ENCODE measurements around the gene DDX24. TPM values are rescaled to one million over a fixed set of nuclear protein-coding genes. Genes with fewer than 3 reads are reported as not detected.
A peak's percentile ranks its signal among the peaks of the same experiment; 100 is the strongest.

DDX24 gene
- total and polyA plus RNA-seq, 9 of the 15 experiments (the other 6 are each of a cell fraction or from before 2014, with no cell fraction given): 82.4 to 175 (median 122) TPM

DNA sequence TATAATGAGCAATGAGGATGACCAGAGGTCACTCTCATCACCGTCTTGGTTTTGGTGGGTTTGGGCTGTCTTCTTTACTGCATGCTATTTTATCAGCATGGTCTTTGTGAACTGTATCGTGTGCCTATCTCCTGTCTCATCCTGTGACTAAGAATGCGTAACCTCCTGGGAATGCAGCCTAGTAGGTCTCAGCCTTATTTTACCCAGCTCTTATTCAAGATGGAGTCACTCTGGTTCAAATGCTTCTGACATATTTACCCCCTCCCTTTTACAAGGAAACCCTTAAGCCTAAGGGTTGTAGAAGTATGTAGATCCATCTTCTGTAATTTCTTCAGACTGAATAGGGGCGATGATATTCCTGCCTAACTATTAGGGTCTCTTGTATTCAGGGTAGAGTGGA is 8.5 kb upstream of the DDX24 start (continued):
- TF ChIP-seq ZNF589 (CRISPR knock-in tag; IDR thresholded peaks at IDR 0.05; ENCODE audit: low read depth) (no peak), PTRF (tag; IDR thresholded peaks at IDR 0.05) (peak; percentile 76; the same call in 1 of the 2 replicates), ZNF436 (CRISPR knock-in tag; IDR thresholded peaks at IDR 0.05) (no peak), ZNF253 (CRISPR knock-in tag; conservative IDR thresholded peaks at IDR 0.05) (no peak), CBFB (CRISPR knock-in tag; IDR thresholded peaks at IDR 0.05) (no peak), CC2D1A (IDR thresholded peaks at IDR 0.05) (no peak), ZNF217 (CRISPR knock-in tag; IDR thresholded peaks at IDR 0.05) (no peak), FOXJ3 (CRISPR knock-in tag; IDR thresholded peaks at IDR 0.05) (no peak), ZNF584 (CRISPR knock-in tag; IDR thresholded peaks at IDR 0.05; ENCODE audit: low read depth) (0 out of 2 replicates have a peak, but pooled peaks have one; percentile 38), BHLHE40 (IDR thresholded peaks at IDR 0.05; ENCODE audit: low read length) (no peak), ZNF518B (CRISPR knock-in tag; IDR thresholded peaks at IDR 0.05) (no peak), RUNX1 (IDR thresholded peaks at IDR 0.05; ENCODE audit: low read depth) (no peak), MCM7 (IDR thresholded peaks at IDR 0.05) (no peak), POLR2AphosphoS2 (IDR thresholded peaks at IDR 0.05; ENCODE audit: low read length) (no peak), L3MBTL2 (IDR thresholded peaks at IDR 0.05) (no peak), CEBPG (CRISPR knock-in tag; IDR thresholded peaks at IDR 0.05) (no peak), CEBPG (tag; conservative IDR thresholded peaks at IDR 0.05 in 1 of 2, IDR thresholded peaks at IDR 0.05 in 1 of 2) (no peak), NFRKB (IDR thresholded peaks at IDR 0.05; ENCODE audit: low read depth) (no peak), TAF9B (IDR thresholded peaks at IDR 0.05; ENCODE audit: partially characterized antibody) (no peak)
- TF ChIP-seq, protein P1, sequence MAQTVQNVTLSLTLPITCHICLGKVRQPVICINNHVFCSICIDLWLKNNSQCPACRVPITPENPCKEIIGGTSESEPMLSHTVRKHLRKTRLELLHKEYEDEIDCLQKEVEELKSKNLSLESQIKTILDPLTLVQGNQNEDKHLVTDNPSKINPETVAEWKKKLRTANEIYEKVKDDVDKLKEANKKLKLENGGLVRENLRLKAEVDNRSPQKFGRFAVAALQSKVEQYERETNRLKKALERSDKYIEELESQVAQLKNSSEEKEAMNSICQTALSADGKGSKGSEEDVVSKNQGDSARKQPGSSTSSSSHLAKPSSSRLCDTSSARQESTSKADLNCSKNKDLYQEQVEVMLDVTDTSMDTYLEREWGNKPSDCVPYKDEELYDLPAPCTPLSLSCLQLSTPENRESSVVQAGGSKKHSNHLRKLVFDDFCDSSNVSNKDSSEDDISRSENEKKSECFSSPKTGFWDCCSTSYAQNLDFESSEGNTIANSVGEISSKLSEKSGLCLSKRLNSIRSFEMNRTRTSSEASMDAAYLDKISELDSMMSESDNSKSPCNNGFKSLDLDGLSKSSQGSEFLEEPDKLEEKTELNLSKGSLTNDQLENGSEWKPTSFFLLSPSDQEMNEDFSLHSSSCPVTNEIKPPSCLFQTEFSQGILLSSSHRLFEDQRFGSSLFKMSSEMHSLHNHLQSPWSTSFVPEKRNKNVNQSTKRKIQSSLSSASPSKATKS (CRISPR knock-in tag; IDR thresholded peaks at IDR 0.05): no peak
